PFSK-1 (cell line): ENCODE measurements around the gene POLG.

Source experiments
- FOXP2 ChIP-seq: optimal IDR thresholded peaks from 2 replicates; pipeline ENCODE3; 2011; ENCODE audit warnings: borderline replicate concordance, control low read depth, inconsistent platforms; ENCODE audit not compliant: insufficient read depth; ENCODE audit errors: extremely low read length, extremely low read depth
- POLR2AphosphoS5 ChIP-seq: IDR thresholded peaks from 2 replicates; pipeline ENCODE4 v1.6.1; 2012; ENCODE audit warnings: low read depth, mild to moderate bottlenecking, control low read depth, low read length, moderate library complexity
- SIN3A ChIP-seq: IDR thresholded peaks from 2 replicates; pipeline ENCODE4 v1.6.1; 2012; ENCODE audit warnings: mild to moderate bottlenecking, low read length, moderate library complexity, borderline replicate concordance; ENCODE audit not compliant: insufficient read depth
- TAF1 ChIP-seq: IDR thresholded peaks from 2 replicates; pipeline ENCODE4 v1.6.1; 2012; ENCODE audit warnings: low read length, control low read depth, borderline replicate concordance; ENCODE audit not compliant: insufficient read depth
- TF ChIP-seq, protein P1 (sequence below), 2 experiments: IDR thresholded peaks; 2 replicates each; pipeline versions ENCODE4 v1.6.1 to v1.8.0; 2011 to 2012; ENCODE audit warnings: low read depth in 2 of 2, low read length in 2 of 2, control low read depth in 1 of 2, inconsistent platforms in 1 of 2, mild to moderate bottlenecking in 1 of 2, moderate library complexity in 1 of 2; ENCODE audit not compliant: insufficient read depth in 1 of 2

GRCh38 chr15:89330119-89330518 lies 4.5 kb downstream of the POLG start:
- no peak for TF ChIP-seq POLR2AphosphoS5
- TF ChIP-seq TAF1 = no peak
- TF ChIP-seq, protein P1, sequence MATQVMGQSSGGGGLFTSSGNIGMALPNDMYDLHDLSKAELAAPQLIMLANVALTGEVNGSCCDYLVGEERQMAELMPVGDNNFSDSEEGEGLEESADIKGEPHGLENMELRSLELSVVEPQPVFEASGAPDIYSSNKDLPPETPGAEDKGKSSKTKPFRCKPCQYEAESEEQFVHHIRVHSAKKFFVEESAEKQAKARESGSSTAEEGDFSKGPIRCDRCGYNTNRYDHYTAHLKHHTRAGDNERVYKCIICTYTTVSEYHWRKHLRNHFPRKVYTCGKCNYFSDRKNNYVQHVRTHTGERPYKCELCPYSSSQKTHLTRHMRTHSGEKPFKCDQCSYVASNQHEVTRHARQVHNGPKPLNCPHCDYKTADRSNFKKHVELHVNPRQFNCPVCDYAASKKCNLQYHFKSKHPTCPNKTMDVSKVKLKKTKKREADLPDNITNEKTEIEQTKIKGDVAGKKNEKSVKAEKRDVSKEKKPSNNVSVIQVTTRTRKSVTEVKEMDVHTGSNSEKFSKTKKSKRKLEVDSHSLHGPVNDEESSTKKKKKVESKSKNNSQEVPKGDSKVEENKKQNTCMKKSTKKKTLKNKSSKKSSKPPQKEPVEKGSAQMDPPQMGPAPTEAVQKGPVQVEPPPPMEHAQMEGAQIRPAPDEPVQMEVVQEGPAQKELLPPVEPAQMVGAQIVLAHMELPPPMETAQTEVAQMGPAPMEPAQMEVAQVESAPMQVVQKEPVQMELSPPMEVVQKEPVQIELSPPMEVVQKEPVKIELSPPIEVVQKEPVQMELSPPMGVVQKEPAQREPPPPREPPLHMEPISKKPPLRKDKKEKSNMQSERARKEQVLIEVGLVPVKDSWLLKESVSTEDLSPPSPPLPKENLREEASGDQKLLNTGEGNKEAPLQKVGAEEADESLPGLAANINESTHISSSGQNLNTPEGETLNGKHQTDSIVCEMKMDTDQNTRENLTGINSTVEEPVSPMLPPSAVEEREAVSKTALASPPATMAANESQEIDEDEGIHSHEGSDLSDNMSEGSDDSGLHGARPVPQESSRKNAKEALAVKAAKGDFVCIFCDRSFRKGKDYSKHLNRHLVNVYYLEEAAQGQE (IDR thresholded peaks at IDR 0.05; ENCODE audit: insufficient read depth in 1 of 2, low read depth in 2 of 2, low read length in 2 of 2) = no peak
- no peak for TF ChIP-seq SIN3A
- TF ChIP-seq FOXP2 = no peak
